Testis (tissue), 3 donors: Measurements from ENCODE around the gene TMEM182. TPM values are rescaled to one million over a fixed set of nuclear protein-coding genes. Genes with fewer than 3 reads are reported as not detected.

ENCODE experiments used
- DNase-seq: peaks from one replicate; pipeline ENCODE4 v3.0.0-alpha.2; 2019
- H3K27ac ChIP-seq, 2 donors: fragments of 200-600 bp; sonication (generic); one replicate each; pipeline ENCODE4 v1.5.1; 2019
- H3K27me3 ChIP-seq: fragments of 200-600 bp; sonication (generic); one replicate; pipeline ENCODE4 v1.5.1; 2019
- H3K36me3 ChIP-seq: fragments of 200-600 bp; sonication (generic); one replicate; pipeline ENCODE4 v1.5.1; 2017; ENCODE audit warnings: low read depth; ENCODE audit errors: missing control alignments
- H3K4me1 ChIP-seq: fragments of 200-600 bp; sonication (generic); one replicate; pipeline ENCODE4 v1.5.1; 2019
- H3K4me3 ChIP-seq, 2 donors: fragments of 200-600 bp; sonication (generic); one replicate each; pipeline ENCODE4 v1.5.1; 2017 to 2019
- H3K9me3 ChIP-seq: fragments of 200-600 bp; sonication (generic); one replicate; pipeline ENCODE4 v1.5.1; 2017
- POLR2A ChIP-seq: fragments of 450-650 bp; IDR thresholded peaks from one replicate; pipeline ENCODE4 v1.6.1; 2017; ENCODE audit warnings: antibody characterized with exemption, mild to moderate bottlenecking, moderate library complexity
- WGBS, 2 donors: methylation state at CpG; one replicate each; pipeline ENCODE4 v1.1.5; 2018; 5-methylcytosine and 5-hydroxymethylcytosine counted together
- intact Hi-C: fragments of 100-400 bp; cut with DNase I; formaldehyde crosslinking; loops from one replicate; pipeline ENCODE4 v1.15.1; 2023; ENCODE audit warnings: low total_unique reads
- polyA plus RNA-seq: library from polyadenylated mRNA; stranded (reverse); fragments of 350-450 nt; fragmentation: Illumina TruSeq; extraction: RNeasy Lipid Tissue Mini Kit (QIAGEN cat#74804); gene quantifications from one replicate; pipeline ENCODE4 v1.2.3, GENCODE V29; 2014; ENCODE audit warnings: low read depth, low replicate concordance; ENCODE audit not compliant: insufficient read depth
- total RNA-seq, 2 donors: library from RNA; depleted of rRNA; stranded (reverse); fragments of >200 nt; gene quantifications; one replicate each; pipeline ENCODE4 v1.2.3, GENCODE V29; 2016
- TF ChIP-seq, protein P1 (sequence below), 3 experiments: fragments of 450-650 bp in 2 of 3; fragments of 200-600 bp in 1 of 3; sonication (generic) in 1 of 3; IDR thresholded peaks; one replicate each; pipeline ENCODE4 v1.5.1; 2016 to 2019; ENCODE audit warnings: antibody characterized with exemption in 3 of 3, mild to moderate bottlenecking in 2 of 3, moderate library complexity in 1 of 3

TMEM182 gene
- total and polyA plus RNA-seq, 3 donors from 2014 or later = 3.0 to 4.1 (median 3.6) TPM

DNA sequence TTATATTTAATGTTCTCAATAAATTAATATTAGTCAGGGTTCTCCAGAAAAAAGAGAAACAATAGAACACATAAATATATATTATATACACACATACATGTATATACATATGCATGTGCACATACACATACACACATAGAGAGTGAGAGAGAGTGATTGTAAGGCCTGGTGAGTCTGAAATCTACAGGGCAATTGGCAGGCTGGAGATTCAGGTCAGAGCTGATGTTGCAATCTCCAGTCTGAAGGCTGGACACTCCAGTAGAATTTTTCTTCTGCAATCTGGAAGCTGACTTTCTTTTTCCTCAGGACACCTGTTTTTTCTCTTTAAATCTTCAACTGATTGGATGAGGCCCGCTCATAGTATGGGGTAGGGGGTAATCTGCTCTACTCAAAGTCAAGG lies 3.2 kb downstream of the TMEM182 start:
- TF ChIP-seq, protein P1, sequence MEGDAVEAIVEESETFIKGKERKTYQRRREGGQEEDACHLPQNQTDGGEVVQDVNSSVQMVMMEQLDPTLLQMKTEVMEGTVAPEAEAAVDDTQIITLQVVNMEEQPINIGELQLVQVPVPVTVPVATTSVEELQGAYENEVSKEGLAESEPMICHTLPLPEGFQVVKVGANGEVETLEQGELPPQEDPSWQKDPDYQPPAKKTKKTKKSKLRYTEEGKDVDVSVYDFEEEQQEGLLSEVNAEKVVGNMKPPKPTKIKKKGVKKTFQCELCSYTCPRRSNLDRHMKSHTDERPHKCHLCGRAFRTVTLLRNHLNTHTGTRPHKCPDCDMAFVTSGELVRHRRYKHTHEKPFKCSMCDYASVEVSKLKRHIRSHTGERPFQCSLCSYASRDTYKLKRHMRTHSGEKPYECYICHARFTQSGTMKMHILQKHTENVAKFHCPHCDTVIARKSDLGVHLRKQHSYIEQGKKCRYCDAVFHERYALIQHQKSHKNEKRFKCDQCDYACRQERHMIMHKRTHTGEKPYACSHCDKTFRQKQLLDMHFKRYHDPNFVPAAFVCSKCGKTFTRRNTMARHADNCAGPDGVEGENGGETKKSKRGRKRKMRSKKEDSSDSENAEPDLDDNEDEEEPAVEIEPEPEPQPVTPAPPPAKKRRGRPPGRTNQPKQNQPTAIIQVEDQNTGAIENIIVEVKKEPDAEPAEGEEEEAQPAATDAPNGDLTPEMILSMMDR (IDR thresholded peaks at IDR 0.05) = no peak
- TF ChIP-seq POLR2A = no peak
- Histone ChIP-seq H3K27me3 (no peaks in the 10 kb centered on the region), H3K4me3 (no peak overlapping the region), H3K27ac (no peak overlapping the region), H3K9me3 (no peaks in the 10 kb centered on the region), H3K36me3 (no peaks in the 10 kb centered on the region), H3K4me1 (no peaks in the 10 kb centered on the region)
- DNase-seq = no peak
- intact Hi-C loops = no loop called here
- 92 to 94% methylated on average over 1 of the region's 1 CpG for WGBS, 2 donors

DNA sequence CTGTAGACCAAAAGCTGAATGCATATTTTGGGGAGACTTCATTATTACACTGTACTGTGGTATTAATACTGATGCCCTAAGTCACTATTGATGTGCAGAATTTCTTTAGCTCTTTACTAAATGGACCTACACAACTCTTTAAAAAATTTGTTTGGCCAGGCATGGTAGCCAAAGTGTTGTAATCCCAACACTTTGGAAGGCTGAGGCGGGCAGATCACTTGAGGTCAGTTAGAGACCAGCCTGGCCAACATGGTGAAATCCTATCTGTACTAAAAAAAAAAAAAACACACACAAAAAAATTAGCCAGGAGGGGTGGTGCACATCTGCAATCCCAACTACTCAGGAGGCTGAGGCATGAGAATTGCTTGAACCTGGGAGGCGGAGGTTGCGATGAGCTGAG lies 6.4 kb downstream of the TMEM182 start:
- Histone ChIP-seq H3K27me3 (no peaks in the 10 kb centered on the region), H3K36me3 (no peaks in the 10 kb centered on the region), H3K4me1 (no peaks in the 10 kb centered on the region), H3K9me3 (no peaks in the 10 kb centered on the region), H3K4me3 (no peak overlapping the region), H3K27ac (no peak overlapping the region)
- WGBS, 2 donors = 98 to 99% methylated on average over 3 of the region's 3 CpGs
- intact Hi-C loops = no loop called here
- no peak for DNase-seq
- TF ChIP-seq POLR2A = no peak
- TF ChIP-seq, protein P1 (IDR thresholded peaks at IDR 0.05) = no peak

DNA sequence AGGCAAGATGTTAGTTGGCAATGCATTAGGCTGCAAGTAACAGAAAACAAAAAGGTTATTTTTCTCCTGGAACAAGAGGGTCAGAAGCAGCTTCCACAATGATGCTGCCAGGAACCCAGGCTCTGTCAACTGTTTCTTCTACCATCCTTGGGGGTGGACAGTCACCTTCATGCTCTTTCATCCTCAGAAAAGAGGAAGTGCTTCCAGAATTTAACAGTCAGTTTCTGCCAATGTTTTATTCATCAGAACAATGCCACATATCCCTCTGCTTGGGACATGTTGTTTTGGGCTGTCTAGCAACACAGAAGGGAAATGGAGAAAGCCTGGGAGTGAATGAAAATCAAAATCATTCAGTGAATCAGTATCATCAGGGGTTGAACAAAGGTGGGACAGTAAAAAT lies 7.1 kb downstream of the TMEM182 start:
- Histone ChIP-seq H3K27ac (no peak overlapping the region), H3K36me3 (no peaks in the 10 kb centered on the region), H3K4me3 (no peak overlapping the region), H3K27me3 (no peaks in the 10 kb centered on the region), H3K4me1 (no peaks in the 10 kb centered on the region), H3K9me3 (no peaks in the 10 kb centered on the region)
- intact Hi-C loops = no loop called here
- TF ChIP-seq, protein P1 (IDR thresholded peaks at IDR 0.05) = no peak
- TF ChIP-seq POLR2A = no peak
- no peak for DNase-seq

DNA sequence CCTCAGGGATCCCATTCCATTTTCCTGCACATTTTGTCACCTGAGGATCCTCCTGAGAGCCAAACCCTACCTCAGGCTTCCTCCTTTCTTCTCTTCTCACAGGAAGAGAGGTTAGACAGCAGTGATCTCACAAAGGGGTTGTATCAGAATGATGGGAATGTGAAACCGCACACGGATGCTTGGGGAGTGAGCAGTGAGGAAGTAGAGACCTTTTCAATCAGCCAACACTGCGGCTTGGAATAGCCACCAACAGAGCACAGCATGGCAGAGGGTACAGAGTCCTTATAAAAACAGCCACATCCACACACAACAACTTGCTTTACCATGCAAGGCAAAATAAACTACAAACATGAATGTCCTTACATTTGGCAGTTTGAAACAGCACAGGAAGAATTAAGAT lies 8.7 kb downstream of the TMEM182 start:
- 86 to 98% methylated on average over 3 of the region's 3 CpGs for WGBS, 2 donors
- H3K4me3 ChIP-seq = no peak overlapping the region
- H3K9me3 ChIP-seq = no peaks in the 10 kb centered on the region
- intact Hi-C loops = no loop called here
- TF ChIP-seq, protein P1 (IDR thresholded peaks at IDR 0.05) = no peak
- no peak for TF ChIP-seq POLR2A
- H3K4me1 ChIP-seq = no peaks in the 10 kb centered on the region
- no peak overlapping the region for H3K27ac ChIP-seq
- no peaks in the 10 kb centered on the region for H3K36me3 ChIP-seq
- H3K27me3 ChIP-seq = no peaks in the 10 kb centered on the region
- no peak for DNase-seq

DNA sequence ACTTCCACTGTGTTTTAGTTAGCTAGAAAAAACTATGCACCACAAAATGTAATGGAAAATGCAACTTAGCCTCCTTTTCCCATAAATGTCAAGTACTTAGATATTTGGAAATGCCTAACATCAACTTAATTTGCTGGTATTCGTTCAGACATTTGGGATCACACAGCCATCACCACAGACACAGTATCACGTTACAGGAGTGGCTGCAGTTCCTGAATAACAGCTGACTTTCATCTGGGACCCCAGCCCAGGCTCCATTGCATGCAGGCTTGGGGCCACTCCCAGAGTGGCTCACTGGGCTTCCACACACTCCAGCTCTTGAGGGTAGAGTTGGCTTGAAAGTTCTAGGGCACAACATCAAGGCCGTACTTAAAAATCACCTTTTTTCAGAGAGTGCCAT lies 9.3 kb downstream of the TMEM182 start:
- H3K36me3 ChIP-seq = no peaks in the 10 kb centered on the region
- H3K27ac ChIP-seq = no peak overlapping the region
- H3K9me3 ChIP-seq = no peaks in the 10 kb centered on the region
- TF ChIP-seq POLR2A = no peak
- TF ChIP-seq, protein P1 (IDR thresholded peaks at IDR 0.05) = no peak
- 76 to 80% methylated on average over 3 of the region's 3 CpGs for WGBS, 2 donors
- no peaks in the 10 kb centered on the region for H3K27me3 ChIP-seq
- no peak for DNase-seq
- intact Hi-C loops = no loop called here
- H3K4me3 ChIP-seq = no peak overlapping the region
- no peaks in the 10 kb centered on the region for H3K4me1 ChIP-seq
